OCI-LY3 (cell line): ENCODE results near the gene CCNF.

Source experiments
- H2AFZ ChIP-seq: fragments of 200-600, 300-600 bp; shearing (Covaris generic); 2 replicates; pipeline ENCODE4 v1.6.0; 2014; ENCODE audit warnings: antibody characterized with exemption, low read depth, low read length
- H3K27ac ChIP-seq: fragments of 200-600, 300-600 bp; sonication (generic); 2 replicates; pipeline ENCODE4 v1.5.1; 2014; ENCODE audit warnings: mild to moderate bottlenecking, low read length, moderate library complexity, mixed read lengths
- H3K27me3 ChIP-seq: fragments of 200-600, 300-600 bp; sonication (generic); 2 replicates; pipeline ENCODE4 v1.6.1; 2014; ENCODE audit warnings: low read depth, low read length, mixed read lengths
- H3K36me3 ChIP-seq: fragments of 200-600, 300-600 bp; sonication (generic); replicated peaks from 2 replicates; pipeline ENCODE3; 2014; ENCODE audit warnings: low read depth, low read length, mixed read lengths
- H3K4me1 ChIP-seq: fragments of 300-600, 200-600 bp; sonication (generic); 2 replicates; pipeline ENCODE4 v1.6.1; 2014; ENCODE audit warnings: low read length, mixed read lengths
- H3K4me2 ChIP-seq: fragments of 200-600, 300-600 bp; sonication (generic); 2 replicates; pipeline ENCODE4 v1.6.1; 2014; ENCODE audit warnings: low read length, mixed read lengths
- H3K4me3 ChIP-seq: fragments of 300-600, 200-600 bp; sonication (generic); 2 replicates; pipeline ENCODE4 v1.5.1; 2014; ENCODE audit warnings: antibody characterized with exemption, mild to moderate bottlenecking, low read length, moderate library complexity
- H3K79me2 ChIP-seq: fragments of 300-600, 200-600 bp; shearing (Covaris generic); 2 replicates; pipeline ENCODE4 v1.6.1; 2014; ENCODE audit warnings: mild to moderate bottlenecking, low read length, mixed read lengths
- H3K9ac ChIP-seq: fragments of 300-600, 200-600 bp; shearing (Covaris generic); 2 replicates; pipeline ENCODE4 v1.6.0; 2014; ENCODE audit warnings: mild to moderate bottlenecking, low read length, moderate library complexity
- H3K9me3 ChIP-seq: fragments of 200-600, 300-600 bp; shearing (Covaris generic); 2 replicates; pipeline ENCODE4 v1.6.1; 2014; ENCODE audit warnings: low read length, mixed read lengths; ENCODE audit not compliant: insufficient read depth
- H4K20me1 ChIP-seq: fragments of 200-600, 300-600 bp; sonication (generic); 2 replicates; pipeline ENCODE4 v1.6.1; 2016; ENCODE audit warnings: low read length, mixed read lengths; ENCODE audit not compliant: insufficient read depth
- CTCF ChIP-seq: fragments of 200-600, 300-600 bp; sonication (generic); IDR thresholded peaks from 2 replicates; pipeline ENCODE4 v1.5.1; 2014; ENCODE audit warnings: antibody characterized with exemption, low read length, low read depth
- EZH2phosphoT487 ChIP-seq: fragments of 200-600 bp; shearing (Covaris generic); IDR thresholded peaks from 2 replicates; pipeline ENCODE4 v1.6.1; 2018; ENCODE audit warnings: antibody characterized with exemption, mixed run types, low read depth

The CCNF gene

DNA sequence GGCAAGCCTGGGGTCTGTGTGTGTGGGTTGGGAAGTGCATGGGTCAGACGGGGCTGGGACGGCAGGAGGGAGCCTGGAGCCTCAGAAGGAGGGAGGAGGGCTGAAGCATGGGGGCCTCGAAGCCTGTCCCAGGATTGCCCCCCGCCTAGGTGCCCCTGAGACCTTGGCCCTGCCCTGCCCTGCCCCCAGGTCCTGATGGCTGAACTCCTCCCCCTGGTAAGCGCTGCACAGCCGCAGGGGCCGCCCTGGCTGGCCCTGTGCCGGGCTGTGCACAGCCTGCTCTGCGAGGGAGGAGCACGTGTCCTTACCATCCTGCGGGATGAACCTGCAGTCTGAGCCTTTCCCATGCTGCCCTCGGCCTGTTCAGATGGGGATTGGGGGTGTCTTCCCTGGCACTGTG, 35.1 kb downstream of the CCNF start:
- no peaks in the 10 kb centered on the region for H4K20me1 ChIP-seq
- no peak overlapping the region for H2AFZ ChIP-seq
- H3K27me3 ChIP-seq: peaks cover 7% of the 10 kb centered on the region
- H3K4me1 ChIP-seq: peaks cover 25% of the 10 kb centered on the region
- H3K9me3 ChIP-seq: no peaks in the 10 kb centered on the region
- no peak overlapping the region for H3K4me2 ChIP-seq
- no peak overlapping the region for H3K27ac ChIP-seq
- H3K79me2 ChIP-seq: no peaks in the 10 kb centered on the region
- H3K9ac ChIP-seq: no peak overlapping the region
- H3K36me3 ChIP-seq: no peaks in the 10 kb centered on the region
- no peak for TF ChIP-seq CTCF
- H3K4me3 ChIP-seq: no peak overlapping the region

DNA sequence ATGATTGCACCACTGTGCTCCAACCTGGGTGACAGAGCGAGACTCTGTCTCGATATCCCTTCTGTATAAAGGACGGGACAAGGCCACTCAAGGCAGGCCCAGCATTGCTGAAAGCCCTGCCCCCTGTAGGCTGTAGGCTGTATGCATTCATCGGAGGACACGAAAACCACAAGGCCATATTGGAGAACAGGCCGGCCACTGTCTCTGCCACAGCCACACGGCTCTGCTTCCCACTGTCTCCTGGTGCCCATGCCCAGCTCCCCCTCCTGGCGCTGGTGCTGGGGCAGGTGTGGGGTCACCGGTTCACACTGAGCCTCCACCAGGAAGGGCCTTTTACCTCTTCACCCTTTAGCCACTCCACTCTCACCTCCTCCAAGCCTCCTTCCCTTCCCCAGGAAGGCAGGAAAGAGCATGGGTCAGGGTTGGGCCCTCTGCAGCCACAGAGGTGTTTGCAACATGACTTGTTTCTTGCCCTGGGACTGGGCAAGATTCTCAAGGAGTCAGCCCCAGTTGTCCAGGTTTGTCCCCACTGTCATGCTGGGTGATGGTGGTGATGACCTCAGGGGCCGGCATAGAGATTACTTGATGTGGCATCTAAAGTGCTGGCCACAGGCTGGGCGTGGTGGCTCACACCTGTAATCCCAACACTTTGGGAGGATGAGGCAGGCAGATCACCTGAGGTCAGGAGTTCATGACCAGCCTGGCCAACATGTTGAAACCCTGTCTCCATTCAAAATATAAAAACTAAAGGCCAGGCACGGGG, 36.6 kb downstream of the CCNF start:
- Histone ChIP-seq H3K9me3 (no peaks in the 10 kb centered on the region), H3K36me3 (no peaks in the 10 kb centered on the region), H3K9ac (no peak overlapping the region), H3K4me2 (no peak overlapping the region), H3K79me2 (no peaks in the 10 kb centered on the region), H2AFZ (no peak overlapping the region), H4K20me1 (no peaks in the 10 kb centered on the region), H3K27ac (no peak overlapping the region), H3K4me3 (no peak overlapping the region), H3K4me1 (peaks cover 28% of the 10 kb centered on the region), H3K27me3 (peaks cover 22% of the 10 kb centered on the region)
- TF ChIP-seq CTCF: peak; percentile 24; the same call in 1 of the 2 replicates
- TF ChIP-seq EZH2phosphoT487: no peak

- peaks cover 25% of the 10 kb centered on the region for H3K27me3 ChIP-seq
- peaks cover 30% of the 10 kb centered on the region for H3K4me1 ChIP-seq
- TF ChIP-seq EZH2phosphoT487 (no peak), CTCF (no peak)
- no peak overlapping the region for H3K4me2 ChIP-seq
- H3K79me2 ChIP-seq: no peaks in the 10 kb centered on the region
- H2AFZ ChIP-seq: no peak overlapping the region
- H3K9ac ChIP-seq: no peak overlapping the region
- H3K27ac ChIP-seq: no peak overlapping the region
- H3K4me3 ChIP-seq: no peak overlapping the region
- H3K9me3 ChIP-seq: no peaks in the 10 kb centered on the region
- H3K36me3 ChIP-seq: no peaks in the 10 kb centered on the region
- H4K20me1 ChIP-seq: no peaks in the 10 kb centered on the region
Observed at GRCh38 chr16:2466667-2467527, 37.6 kb downstream of the CCNF start.

- H4K20me1 ChIP-seq: no peaks in the 10 kb centered on the region
- no peaks in the 10 kb centered on the region for H3K9me3 ChIP-seq
- peaks cover 30% of the 10 kb centered on the region for H3K4me1 ChIP-seq
- no peaks in the 10 kb centered on the region for H3K36me3 ChIP-seq
- no peak overlapping the region for H3K9ac ChIP-seq
- TF ChIP-seq EZH2phosphoT487 (no peak), CTCF (no peak)
- no peak overlapping the region for H2AFZ ChIP-seq
- peaks cover 25% of the 10 kb centered on the region for H3K27me3 ChIP-seq
- no peak overlapping the region for H3K27ac ChIP-seq
- H3K4me2 ChIP-seq: peak overlapping the region; percentile 77
- peak overlapping the region; percentile 72; the same call in 1 of the 2 replicates for H3K4me3 ChIP-seq
- H3K79me2 ChIP-seq: no peaks in the 10 kb centered on the region
Observed at GRCh38 chr16:2467528-2468232, 38.4 kb downstream of the CCNF start.
